Left forelimb (tissue), 1 donor: ENCODE data around the gene CORO2B.

Source experiments
- DNase-seq: peaks from one replicate; pipeline ENCODE4 v3.0.0-alpha.2; 2018; ENCODE audit warnings: low spot score

CORO2B gene

DNA sequence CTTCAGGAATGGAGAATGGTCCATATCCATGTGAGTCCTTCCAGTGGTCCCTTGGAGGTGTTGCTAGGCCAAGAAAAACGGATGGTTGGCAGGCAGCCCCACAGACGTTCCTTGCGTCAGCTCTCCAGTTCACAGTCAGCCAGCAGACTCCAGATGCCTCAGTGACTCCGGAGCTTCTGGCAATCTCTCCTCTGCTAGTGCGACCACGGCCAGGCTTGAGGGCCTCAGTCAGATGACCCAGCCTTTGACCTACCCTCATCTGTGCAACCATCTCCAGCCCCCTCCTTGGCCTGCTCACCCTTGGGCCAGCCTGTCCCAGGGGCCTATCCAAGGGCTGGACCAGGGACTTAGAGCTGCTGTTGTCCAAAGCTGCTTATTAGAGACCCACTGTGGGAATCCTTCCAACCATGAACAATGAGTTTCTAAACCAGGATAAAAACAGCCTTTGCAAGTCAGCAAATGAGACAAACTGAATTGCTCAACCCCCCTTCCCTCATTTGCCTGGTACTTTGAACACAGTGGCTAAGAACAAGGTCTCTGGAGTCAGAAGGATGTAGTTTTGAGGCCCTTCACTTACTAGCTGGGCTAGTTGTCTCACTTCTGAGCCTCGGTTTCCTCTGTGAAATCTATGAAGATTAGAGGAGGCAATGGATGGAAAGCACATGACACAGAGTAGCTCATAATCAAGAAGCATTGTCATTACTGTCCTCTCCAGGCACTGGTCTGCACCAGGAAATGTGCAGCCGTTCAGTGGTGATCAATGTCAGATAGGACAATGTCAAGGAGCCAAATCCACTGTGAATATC, 197.1 kb downstream of the CORO2B start:
- DNase-seq: peak; percentile 84

DNA sequence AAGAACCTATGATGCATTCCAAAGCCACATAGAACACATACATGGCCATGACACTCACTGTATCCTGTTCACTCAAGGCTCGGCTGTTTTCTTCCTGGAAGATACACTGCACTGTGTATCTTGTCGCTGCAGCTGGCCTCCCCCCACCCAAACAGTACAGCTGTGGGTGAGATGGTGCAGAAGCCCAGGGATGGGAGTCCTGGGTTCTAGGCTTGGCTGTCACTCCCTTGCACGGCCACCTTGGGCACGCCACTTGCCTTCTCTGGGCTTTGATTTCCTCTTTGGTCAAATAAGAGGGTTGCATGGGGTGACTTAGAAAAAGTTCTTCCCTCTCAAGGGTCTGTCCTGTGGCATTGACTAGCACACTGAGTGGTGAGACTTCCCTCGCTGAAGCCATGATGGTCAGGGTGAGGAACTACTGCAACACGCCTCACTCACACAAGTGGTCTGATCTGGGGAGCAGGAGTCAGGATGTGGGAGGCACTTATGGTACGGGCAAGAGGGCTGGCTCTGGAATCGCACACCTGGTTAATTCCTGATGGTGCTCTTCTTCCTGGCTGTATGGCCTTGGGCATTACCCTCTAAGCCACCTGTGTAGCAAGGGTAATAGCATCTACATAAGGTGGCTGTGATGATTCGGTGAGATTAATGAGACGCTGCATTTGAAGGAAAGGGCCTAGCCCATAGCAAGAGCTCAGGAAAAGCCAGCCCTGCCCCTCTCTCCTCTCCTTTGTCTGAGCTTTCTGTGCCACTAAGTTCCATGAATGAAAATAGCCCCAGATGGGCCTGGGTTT, 197.9 kb downstream of the CORO2B start:
- DNase-seq: peak; percentile 42
